ENCODE measurements around the gene PRUNE2.

The PRUNE2 gene

GRCh38 chr9:76588316-76588715 is 317.6 kb downstream of the PRUNE2 start:
- no peak overlapping the region for H3K4me3 ChIP-seq (replicated peaks; ENCODE audit: insufficient read depth, low read length)
- no peak overlapping the region for H3K27ac ChIP-seq (replicated peaks)
- no peak for DNase-seq (ENCODE audit: low read depth in 1 of 2, low spot score in 1 of 2)
- no peaks in the 10 kb centered on the region for H3K27me3 ChIP-seq (ENCODE audit: insufficient read depth, poor library complexity, severe bottlenecking)
- no peak for TF ChIP-seq GABPA (IDR thresholded peaks at IDR 0.05; ENCODE audit: low read depth)
- TF ChIP-seq, protein P1, sequence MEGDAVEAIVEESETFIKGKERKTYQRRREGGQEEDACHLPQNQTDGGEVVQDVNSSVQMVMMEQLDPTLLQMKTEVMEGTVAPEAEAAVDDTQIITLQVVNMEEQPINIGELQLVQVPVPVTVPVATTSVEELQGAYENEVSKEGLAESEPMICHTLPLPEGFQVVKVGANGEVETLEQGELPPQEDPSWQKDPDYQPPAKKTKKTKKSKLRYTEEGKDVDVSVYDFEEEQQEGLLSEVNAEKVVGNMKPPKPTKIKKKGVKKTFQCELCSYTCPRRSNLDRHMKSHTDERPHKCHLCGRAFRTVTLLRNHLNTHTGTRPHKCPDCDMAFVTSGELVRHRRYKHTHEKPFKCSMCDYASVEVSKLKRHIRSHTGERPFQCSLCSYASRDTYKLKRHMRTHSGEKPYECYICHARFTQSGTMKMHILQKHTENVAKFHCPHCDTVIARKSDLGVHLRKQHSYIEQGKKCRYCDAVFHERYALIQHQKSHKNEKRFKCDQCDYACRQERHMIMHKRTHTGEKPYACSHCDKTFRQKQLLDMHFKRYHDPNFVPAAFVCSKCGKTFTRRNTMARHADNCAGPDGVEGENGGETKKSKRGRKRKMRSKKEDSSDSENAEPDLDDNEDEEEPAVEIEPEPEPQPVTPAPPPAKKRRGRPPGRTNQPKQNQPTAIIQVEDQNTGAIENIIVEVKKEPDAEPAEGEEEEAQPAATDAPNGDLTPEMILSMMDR (IDR thresholded peaks at IDR 0.05; ENCODE audit: insufficient read depth, low read length), result no peak
- TF ChIP-seq SPI1 (IDR thresholded peaks at IDR 0.05; ENCODE audit: borderline replicate concordance, low read depth), result peak; percentile 41; the same call in 1 of the 2 replicates

GRCh38 chr9:76586390-76587314 is 319.3 kb downstream of the PRUNE2 start:
- Histone ChIP-seq H3K4me3 (replicated peaks; ENCODE audit: insufficient read depth, low read length) (no peak overlapping the region), H3K27me3 (ENCODE audit: insufficient read depth, poor library complexity, severe bottlenecking) (no peaks in the 10 kb centered on the region), H3K27ac (replicated peaks) (peak overlapping the region; percentile 70)
- TF ChIP-seq REST (IDR thresholded peaks at IDR 0.05; ENCODE audit: insufficient replicate concordance, low read depth), result no peak
- TF ChIP-seq, protein P1 (IDR thresholded peaks at IDR 0.05; ENCODE audit: insufficient read depth, low read length), result no peak
- no peak for TF ChIP-seq GABPA (IDR thresholded peaks at IDR 0.05; ENCODE audit: low read depth)
- TF ChIP-seq SPI1 (IDR thresholded peaks at IDR 0.05; ENCODE audit: borderline replicate concordance, low read depth), result no peak
- no peak for TF ChIP-seq POLR2AphosphoS5 (IDR thresholded peaks at IDR 0.05; ENCODE audit: low read depth)
- no peak for DNase-seq (ENCODE audit: low read depth in 1 of 2, low spot score in 1 of 2)

DNA sequence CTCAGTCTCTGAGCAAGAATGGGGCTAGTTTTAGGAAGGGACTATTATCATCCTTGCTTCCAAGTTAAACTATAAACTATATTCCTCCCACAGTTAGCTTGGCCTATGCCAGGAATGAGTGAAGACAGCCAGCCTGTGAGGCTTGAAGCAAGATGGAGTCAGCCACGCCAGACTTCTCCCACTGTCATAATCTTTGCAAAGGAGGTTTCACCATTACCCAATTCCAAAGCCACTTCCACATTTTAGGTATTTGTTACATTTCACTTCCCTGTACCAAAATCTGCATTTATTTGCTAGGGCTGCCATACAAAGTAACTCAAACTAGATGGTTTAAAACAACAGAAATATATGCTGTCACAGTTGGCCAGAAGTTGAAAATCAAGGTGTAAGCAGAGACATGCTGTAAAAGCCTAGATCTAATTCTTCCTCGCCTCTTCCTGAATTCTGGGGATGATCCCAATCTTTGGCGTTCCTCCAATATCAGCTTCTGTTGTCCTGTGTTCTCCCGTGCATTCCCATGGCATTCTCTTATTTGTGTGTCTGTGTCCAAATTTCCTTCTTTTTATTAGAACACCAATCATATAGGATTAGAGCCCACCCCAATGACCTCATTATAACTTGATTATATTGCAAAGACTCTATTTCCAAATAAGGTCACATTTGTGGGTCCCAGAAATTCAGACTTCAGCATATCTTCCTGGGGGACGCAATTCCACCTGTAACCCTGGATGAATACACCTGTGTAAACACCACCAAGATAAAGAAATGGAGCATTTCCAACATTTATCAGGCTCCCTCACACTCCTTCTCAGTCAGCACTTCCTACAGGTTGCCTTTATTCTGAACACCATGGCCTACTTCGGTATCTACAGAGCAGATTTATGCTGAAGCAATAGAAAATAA is 320.2 kb downstream of the PRUNE2 start:
- DNase-seq (ENCODE audit: low read depth in 1 of 2, low spot score in 1 of 2), result peak in 1 of 2 experiments; percentile 76
- H3K4me3 ChIP-seq (replicated peaks; ENCODE audit: insufficient read depth, low read length), result no peak overlapping the region
- TF ChIP-seq GABPA (IDR thresholded peaks at IDR 0.05; ENCODE audit: low read depth), result no peak
- TF ChIP-seq, protein P1 (IDR thresholded peaks at IDR 0.05; ENCODE audit: insufficient read depth, low read length), result no peak
- no peak for TF ChIP-seq REST (IDR thresholded peaks at IDR 0.05; ENCODE audit: insufficient replicate concordance, low read depth)
- peak; percentile 98 for TF ChIP-seq SPI1 (IDR thresholded peaks at IDR 0.05; ENCODE audit: borderline replicate concordance, low read depth)
- peak; percentile 35; the same call in 1 of the 2 replicates for TF ChIP-seq POLR2AphosphoS5 (IDR thresholded peaks at IDR 0.05; ENCODE audit: low read depth)
- H3K27me3 ChIP-seq (ENCODE audit: insufficient read depth, poor library complexity, severe bottlenecking), result no peaks in the 10 kb centered on the region
- peak overlapping the region; percentile 70 for H3K27ac ChIP-seq (replicated peaks)

All from HL-60 (cell line).